OCI-LY7 (cell line): ENCODE results near the gene COL9A3.

Source experiments
- EZH2phosphoT487 ChIP-seq: fragments of 200-600 bp; sonication (generic); IDR thresholded peaks from 2 replicates; pipeline ENCODE4 v1.6.1; 2018; ENCODE audit warnings: low read depth, borderline replicate concordance, mild to moderate bottlenecking, mixed run types, antibody characterized with exemption, low read length, moderate library complexity, mixed read lengths
- TF ChIP-seq, protein P1 (sequence below): fragments of 200-600 bp; sonication (generic); conservative IDR thresholded peaks from 2 replicates; pipeline ENCODE4 v1.5.1; 2014; ENCODE audit warnings: mild to moderate bottlenecking, antibody characterized with exemption, low read length, moderate library complexity, mixed read lengths

- TF ChIP-seq, protein P1, sequence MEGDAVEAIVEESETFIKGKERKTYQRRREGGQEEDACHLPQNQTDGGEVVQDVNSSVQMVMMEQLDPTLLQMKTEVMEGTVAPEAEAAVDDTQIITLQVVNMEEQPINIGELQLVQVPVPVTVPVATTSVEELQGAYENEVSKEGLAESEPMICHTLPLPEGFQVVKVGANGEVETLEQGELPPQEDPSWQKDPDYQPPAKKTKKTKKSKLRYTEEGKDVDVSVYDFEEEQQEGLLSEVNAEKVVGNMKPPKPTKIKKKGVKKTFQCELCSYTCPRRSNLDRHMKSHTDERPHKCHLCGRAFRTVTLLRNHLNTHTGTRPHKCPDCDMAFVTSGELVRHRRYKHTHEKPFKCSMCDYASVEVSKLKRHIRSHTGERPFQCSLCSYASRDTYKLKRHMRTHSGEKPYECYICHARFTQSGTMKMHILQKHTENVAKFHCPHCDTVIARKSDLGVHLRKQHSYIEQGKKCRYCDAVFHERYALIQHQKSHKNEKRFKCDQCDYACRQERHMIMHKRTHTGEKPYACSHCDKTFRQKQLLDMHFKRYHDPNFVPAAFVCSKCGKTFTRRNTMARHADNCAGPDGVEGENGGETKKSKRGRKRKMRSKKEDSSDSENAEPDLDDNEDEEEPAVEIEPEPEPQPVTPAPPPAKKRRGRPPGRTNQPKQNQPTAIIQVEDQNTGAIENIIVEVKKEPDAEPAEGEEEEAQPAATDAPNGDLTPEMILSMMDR = 0 out of 2 replicates have a peak, but pooled peaks have one; percentile 22
- TF ChIP-seq EZH2phosphoT487 = no peak
Observed at GRCh38 chr20:62804021-62804626, 12.7 kb upstream of the COL9A3 start.
